Measurements from ENCODE around the gene UNC13A.

UNC13A gene

GRCh38 chr19:17711851-17712250, 23.7 kb upstream of the UNC13A start:
- Histone ChIP-seq H3K27ac (no peak overlapping the region), H3K4me3 (no peak overlapping the region)
- no peak for DNase-seq (ENCODE audit: low spot score)
- TF ChIP-seq, protein P1, sequence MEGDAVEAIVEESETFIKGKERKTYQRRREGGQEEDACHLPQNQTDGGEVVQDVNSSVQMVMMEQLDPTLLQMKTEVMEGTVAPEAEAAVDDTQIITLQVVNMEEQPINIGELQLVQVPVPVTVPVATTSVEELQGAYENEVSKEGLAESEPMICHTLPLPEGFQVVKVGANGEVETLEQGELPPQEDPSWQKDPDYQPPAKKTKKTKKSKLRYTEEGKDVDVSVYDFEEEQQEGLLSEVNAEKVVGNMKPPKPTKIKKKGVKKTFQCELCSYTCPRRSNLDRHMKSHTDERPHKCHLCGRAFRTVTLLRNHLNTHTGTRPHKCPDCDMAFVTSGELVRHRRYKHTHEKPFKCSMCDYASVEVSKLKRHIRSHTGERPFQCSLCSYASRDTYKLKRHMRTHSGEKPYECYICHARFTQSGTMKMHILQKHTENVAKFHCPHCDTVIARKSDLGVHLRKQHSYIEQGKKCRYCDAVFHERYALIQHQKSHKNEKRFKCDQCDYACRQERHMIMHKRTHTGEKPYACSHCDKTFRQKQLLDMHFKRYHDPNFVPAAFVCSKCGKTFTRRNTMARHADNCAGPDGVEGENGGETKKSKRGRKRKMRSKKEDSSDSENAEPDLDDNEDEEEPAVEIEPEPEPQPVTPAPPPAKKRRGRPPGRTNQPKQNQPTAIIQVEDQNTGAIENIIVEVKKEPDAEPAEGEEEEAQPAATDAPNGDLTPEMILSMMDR (IDR thresholded peaks at IDR 0.05), result no peak

DNA sequence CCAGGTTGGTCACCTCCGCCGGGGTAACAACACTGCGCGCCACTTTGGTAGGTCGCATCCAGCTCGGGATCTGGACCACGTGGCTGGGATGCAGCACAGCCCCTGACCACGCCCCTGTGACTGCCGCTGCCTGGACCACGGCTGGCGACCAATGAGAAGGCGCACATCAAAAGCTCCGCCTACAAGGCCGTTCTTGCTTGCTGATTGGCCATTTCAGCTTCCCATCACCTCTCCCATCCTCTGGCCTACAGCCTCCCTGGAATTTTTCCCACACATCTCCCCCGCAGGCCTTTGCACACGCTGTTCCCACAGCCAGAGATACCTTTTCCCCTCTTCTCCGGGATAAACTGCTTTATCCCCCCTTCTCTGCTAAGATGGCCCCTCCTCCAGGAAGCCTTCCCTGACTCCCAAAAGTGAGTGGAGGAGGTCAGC, 18.6 kb upstream of the UNC13A start:
- TF ChIP-seq, protein P1 (IDR thresholded peaks at IDR 0.05), result no peak
- no peak for DNase-seq (ENCODE audit: low spot score)
- Histone ChIP-seq H3K4me3 (no peak overlapping the region), H3K27ac (no peak overlapping the region)

- Histone ChIP-seq H3K27ac (no peak overlapping the region), H3K4me3 (no peak overlapping the region)
- TF ChIP-seq, protein P1 (IDR thresholded peaks at IDR 0.05), result peak; percentile 50
- no peak for DNase-seq (ENCODE audit: low spot score)
Observed at GRCh38 chr19:17703824-17704463, 15.8 kb upstream of the UNC13A start.

DNA sequence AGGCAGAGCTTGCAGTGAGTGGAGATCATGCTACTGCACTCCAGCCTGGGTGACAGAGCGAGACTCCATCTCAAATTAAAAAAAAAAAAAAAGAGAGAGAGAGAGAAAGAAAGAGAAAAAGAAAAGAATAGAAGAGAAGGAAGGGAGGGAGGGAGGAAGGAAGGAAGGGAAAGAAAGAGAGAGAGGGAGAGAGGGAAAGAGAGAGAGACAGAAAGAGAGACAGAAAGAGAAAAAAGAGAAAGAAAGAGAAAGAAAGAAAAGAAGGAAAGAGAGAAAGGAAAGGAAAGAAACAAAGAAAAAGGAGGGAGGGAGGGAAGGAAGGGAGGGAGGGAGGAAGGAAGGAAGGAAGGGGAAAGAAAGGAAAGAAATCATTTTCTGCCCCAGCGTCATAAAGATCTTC, 7.0 kb upstream of the UNC13A start:
- TF ChIP-seq, protein P1 (IDR thresholded peaks at IDR 0.05), result no peak
- no peak overlapping the region for H3K4me3 ChIP-seq
- H3K27ac ChIP-seq, result no peak overlapping the region
- no peak for DNase-seq (ENCODE audit: low spot score)

- no peak overlapping the region for H3K27ac ChIP-seq
- H3K4me3 ChIP-seq, result no peak overlapping the region
- TF ChIP-seq, protein P1 (IDR thresholded peaks at IDR 0.05), result no peak
- DNase-seq (ENCODE audit: low spot score), result no peak
Observed at GRCh38 chr19:17692566-17692965, 4.4 kb upstream of the UNC13A start.

GRCh38 chr19:17688853-17689595, 870 bp upstream of the UNC13A start:
- DNase-seq (ENCODE audit: low spot score), result no peak
- Histone ChIP-seq H3K27ac (no peak overlapping the region), H3K4me3 (no peak overlapping the region)
- TF ChIP-seq, protein P1 (IDR thresholded peaks at IDR 0.05), result no peak
